ENCODE data around the gene EML1. TPM values are rescaled to one million over a fixed set of nuclear protein-coding genes. Genes with fewer than 3 reads are reported as not detected.
"Not testable (repeated sequence)": the region's sequence is repeated elsewhere in the genome, so short reads cannot be mapped to it uniquely, and the experiment has no call there.

The EML1 gene
- polyA plus RNA-seq, 3 donors from 2014 or later = not detected

DNA sequence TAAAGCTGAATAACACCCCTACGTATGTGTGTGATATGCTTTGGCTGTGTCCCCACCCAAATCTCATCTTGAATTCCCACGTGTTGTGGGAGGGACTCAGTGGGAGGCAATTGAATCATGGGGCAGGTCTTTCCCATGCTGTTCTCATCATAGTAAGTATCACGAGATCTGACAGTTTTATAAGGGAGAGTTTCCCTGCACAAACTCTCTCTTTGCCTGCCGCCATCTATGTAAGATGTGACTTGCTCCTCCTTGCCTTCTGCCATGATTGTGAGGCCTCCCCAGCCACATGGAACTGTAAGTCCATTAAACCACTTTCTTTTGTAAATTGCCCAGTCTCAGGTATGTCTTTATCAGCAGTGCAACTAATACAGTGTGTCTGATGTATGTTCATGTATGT, 30.3 kb upstream of the EML1 start:
- not testable (repeated sequence) for H3K27me3 Mint-ChIP-seq (ENCODE audit: low read depth in 3 of 3); H3K27ac Mint-ChIP-seq; H3K4me3 Mint-ChIP-seq; H3K36me3 Mint-ChIP-seq; H3K4me1 Mint-ChIP-seq; H3K9me3 Mint-ChIP-seq; DNase-seq

DNA sequence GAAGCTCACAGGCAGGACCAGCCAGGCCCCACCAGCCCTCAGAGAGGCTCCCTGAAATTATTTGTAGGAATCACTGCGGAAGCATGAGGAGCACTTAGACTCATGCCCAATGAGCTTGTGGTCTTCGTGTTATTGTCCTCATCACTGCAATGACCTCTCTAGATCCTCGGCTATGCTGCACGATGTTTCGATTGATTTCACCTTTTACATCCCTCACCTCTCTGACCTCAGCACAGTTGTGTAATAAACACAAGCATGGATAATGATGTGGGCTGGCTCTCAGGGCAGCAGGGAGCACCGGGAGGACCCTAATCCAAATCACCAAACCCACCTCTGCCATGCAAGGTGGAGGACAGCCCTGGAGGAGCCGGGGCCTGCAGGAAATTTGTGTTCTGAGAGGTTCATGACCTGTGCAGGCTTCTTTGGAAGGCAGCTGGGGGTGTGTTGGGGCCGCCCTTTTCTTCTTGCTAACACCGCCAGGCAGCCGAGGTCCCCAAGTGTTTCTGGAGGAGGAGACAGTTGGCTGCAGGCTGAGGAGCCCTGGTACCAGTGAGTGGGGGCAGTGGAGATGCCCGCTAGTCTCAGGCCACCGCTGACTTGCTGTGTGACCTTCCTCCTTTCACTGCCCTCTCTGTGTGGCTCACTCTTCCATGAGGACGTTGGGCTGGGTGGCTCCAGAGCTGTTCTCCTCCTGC, 29.5 kb upstream of the EML1 start:
- Mint-ChIP-seq H3K4me1 (no peaks in the 10 kb centered on the region), H3K27ac (no peak overlapping the region), H3K9me3 (no peaks in the 10 kb centered on the region), H3K27me3 (ENCODE audit: low read depth in 3 of 3) (peaks cover 4 to 10% (median 4%) of the 10 kb centered on the region in 3 donors), H3K4me3 (no peak overlapping the region), H3K36me3 (no peaks in the 10 kb centered on the region)
- no peak for DNase-seq

DNA sequence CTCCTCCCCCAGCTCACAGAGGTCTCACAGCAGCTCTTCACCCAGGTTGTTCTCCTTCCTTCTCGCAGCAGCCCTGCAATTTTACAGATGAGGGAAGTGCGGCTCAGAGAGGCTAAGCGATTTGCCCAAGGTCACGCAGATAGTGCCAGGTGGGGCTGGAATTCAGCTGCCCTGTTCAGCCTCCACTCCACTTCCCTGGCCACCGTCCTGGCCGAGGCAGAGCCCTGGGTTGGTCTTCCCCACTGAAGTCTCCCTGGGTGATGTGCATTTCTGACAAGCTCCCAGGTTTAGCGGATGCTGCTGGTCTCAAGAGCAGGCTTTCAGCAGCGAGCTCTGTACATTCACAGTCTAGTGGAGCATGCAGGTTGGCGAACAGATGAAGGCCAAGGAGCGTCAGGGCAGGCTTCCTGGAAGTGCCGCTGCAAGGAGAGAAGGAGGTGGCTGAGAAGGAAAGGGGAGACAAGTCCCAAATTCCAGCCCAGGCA, 28.9 kb upstream of the EML1 start:
- Mint-ChIP-seq H3K27ac (no peak overlapping the region), H3K4me1 (no peaks in the 10 kb centered on the region), H3K27me3 (ENCODE audit: low read depth in 3 of 3) (peaks cover 4 to 10% (median 4%) of the 10 kb centered on the region in 3 donors), H3K9me3 (no peaks in the 10 kb centered on the region), H3K36me3 (no peaks in the 10 kb centered on the region), H3K4me3 (no peak overlapping the region)
- no peak for DNase-seq

DNA sequence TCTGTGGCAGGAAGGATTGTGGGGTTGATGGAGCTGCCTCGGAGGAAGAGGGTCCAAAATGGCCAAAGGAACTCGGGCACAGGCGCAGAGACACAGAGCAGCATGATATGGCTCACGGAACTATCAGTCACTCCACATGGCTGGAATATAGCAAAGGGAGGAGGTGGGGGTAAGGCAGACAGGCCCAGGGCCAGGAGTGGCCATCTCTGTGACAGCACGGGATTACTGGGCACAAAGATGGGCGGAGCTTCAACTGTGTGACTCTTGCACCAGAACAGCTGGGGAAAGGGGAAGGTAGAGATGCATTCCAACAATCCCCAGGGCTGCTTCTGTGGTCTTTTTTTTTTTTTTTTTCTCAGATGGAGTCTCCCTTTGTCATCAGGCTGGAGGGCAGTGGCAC, 24.8 kb upstream of the EML1 start:
- no peak for DNase-seq
- Mint-ChIP-seq H3K4me3 (no peak overlapping the region), H3K9me3 (no peaks in the 10 kb centered on the region), H3K27ac (no peak overlapping the region), H3K27me3 (ENCODE audit: low read depth in 3 of 3) (peaks cover 2 to 11% (median 4%) of the 10 kb centered on the region in 3 donors), H3K4me1 (no peaks in the 10 kb centered on the region), H3K36me3 (no peaks in the 10 kb centered on the region)

DNA sequence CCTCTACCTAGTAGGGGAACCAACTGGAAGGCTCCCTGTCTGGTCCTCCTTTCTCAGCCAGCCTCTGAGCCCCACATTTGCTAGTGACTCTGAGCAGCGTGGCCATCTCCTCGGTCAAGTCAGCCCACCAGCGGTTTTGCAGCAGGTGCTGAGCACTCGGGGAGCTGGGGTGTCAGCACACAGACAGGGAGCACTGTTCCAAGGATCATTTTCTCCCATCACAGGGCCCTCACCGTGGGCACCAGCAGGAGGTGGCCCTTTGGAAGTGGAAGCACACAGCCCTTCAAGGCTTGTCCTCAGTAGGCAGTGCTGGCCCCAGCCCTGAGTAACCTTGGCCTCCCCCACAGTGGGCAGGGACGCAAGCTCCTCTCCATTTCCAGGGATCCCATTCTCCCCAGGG, 24.1 kb upstream of the EML1 start:
- Mint-ChIP-seq H3K4me3 (no peak overlapping the region), H3K36me3 (no peaks in the 10 kb centered on the region)
- no peak for DNase-seq

DNA sequence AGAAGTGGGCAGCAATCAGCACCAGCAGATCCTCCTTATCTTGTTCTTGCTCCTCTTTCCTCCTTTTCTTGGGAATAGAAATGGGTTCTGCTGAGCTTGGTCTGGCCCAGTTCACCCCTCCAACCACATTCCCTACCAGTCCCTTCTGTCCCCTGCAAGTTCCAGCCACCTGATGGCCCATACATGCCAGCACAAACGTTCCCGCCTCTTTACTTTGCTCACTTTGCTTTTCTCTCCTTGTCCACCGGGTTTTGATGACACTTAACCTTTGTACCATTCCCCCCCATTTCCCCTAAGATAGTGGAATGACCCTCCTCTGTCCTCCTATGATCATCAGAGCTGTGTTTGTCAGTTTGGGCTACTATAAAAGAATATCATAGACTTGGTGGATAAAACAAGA, 23.4 kb upstream of the EML1 start:
- H3K27ac Mint-ChIP-seq = no peak overlapping the region
- H3K27me3 Mint-ChIP-seq (ENCODE audit: low read depth in 3 of 3) = peaks cover 2 to 15% (median 2%) of the 10 kb centered on the region in 3 donors
- H3K9me3 Mint-ChIP-seq = no peaks in the 10 kb centered on the region
- no peak for DNase-seq
- no peak overlapping the region for H3K4me3 Mint-ChIP-seq
- no peaks in the 10 kb centered on the region for H3K36me3 Mint-ChIP-seq
- no peaks in the 10 kb centered on the region for H3K4me1 Mint-ChIP-seq

More for the DNA sequence above, 24.1 kb upstream of the EML1 start:
- H3K27ac Mint-ChIP-seq = no peak overlapping the region
- peaks cover 2 to 11% (median 4%) of the 10 kb centered on the region in 3 donors for H3K27me3 Mint-ChIP-seq (ENCODE audit: low read depth in 3 of 3)
- H3K9me3 Mint-ChIP-seq = no peaks in the 10 kb centered on the region
- no peaks in the 10 kb centered on the region for H3K4me1 Mint-ChIP-seq

DNA sequence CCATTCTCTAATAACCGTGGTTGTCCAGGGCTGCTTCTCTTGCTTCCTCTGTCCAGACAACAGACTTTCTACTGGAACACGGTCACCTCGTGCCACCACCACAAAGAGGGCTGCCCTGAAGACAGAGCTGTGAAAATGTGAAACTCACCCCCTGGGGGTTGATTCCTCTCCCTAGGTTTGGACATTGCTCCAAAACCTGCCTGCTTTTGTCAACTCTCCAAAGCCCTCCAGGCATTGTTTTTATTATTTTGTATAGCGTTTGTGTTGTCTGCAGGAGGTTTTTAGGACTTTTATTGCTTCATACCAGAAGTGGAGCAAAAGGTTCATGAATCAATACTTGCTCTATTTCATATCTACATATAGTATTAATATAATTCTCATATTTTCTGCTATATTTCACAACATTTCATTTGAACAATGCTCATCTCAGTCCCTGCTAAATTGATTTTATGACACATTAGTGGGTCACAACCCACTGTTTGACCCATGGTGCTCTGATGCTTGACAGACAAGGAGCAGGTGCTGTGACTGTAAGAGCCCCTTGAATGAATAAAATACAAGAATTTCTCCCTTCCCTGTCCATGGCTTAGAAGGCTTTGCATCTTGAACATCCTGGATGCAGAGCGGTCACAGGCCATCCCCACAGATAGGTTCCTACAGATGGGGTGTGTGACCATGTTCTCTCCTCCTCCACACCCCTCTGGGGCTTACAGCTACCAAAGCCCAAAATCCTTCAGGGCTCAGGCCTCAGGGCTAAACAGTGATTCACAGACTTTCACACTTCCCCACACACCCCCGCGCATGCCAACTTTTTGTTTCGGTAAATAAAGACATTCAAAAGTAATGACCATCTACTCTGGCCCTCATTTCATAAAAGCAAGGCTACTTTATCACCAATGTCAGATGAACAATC, 20.6 kb upstream of the EML1 start:
- peaks cover 0 to 3% (median 0%) of the 10 kb centered on the region in 6 donors for H3K9me3 Mint-ChIP-seq
- H3K27ac Mint-ChIP-seq = no peak overlapping the region
- no peak for DNase-seq
- H3K4me3 Mint-ChIP-seq = no peak overlapping the region
- no peaks in the 10 kb centered on the region for H3K36me3 Mint-ChIP-seq
- peaks cover 2 to 18% (median 5%) of the 10 kb centered on the region in 3 donors for H3K27me3 Mint-ChIP-seq (ENCODE audit: low read depth in 3 of 3)
- H3K4me1 Mint-ChIP-seq = no peaks in the 10 kb centered on the region

DNA sequence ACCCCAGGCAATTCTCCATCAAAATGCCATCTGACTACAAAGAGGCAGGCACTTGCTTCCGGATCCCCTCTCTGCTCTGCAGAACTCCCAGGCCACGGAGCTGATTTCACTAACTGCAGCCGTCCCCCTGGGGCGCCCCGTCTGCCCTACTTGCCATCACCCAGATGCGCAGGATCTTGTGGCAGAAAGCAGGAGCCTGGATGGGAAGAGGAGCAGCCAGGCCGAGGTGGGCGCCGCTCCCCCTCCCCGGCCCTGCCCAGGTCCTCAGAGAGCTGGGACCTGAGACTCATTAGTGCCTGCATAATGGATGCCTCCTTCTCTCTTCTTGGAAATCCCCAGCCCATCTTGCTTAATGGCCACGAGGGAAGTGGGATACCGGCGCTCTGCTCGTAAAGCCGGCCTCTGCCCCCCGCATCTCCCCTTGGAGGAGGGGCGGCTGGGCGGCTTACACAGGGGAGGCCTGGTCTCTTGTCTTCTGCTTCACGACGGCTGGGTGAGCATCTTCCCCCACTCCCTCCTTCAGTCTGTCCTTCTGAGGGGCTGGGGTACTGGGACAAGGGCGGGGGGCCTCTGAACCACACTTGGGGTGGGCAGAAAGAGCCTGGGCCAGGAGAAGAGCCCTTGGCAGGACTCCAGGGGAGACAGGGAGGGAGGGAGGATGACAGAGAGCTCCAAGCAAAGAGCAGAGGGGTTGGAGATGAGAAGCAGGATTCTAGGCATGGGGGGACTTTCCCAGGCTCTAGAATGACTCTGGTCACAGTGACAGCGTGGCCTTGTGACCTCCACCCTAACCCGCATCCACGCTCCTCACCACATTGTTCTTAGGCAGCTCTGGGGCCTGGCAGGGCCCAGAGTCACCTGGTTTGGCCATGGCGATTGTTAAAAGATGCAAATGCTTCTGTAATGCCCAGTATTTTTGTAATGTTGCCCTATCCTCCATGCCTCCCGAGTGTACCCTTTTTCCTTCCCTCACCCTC, 19.4 kb upstream of the EML1 start:
- DNase-seq = no peak
- Mint-ChIP-seq H3K27me3 (ENCODE audit: low read depth in 3 of 3) (peaks cover 3 to 17% (median 5%) of the 10 kb centered on the region in 3 donors), H3K27ac (no peak overlapping the region), H3K36me3 (no peaks in the 10 kb centered on the region), H3K4me3 (no peak overlapping the region), H3K9me3 (peaks cover 0 to 3% (median 0%) of the 10 kb centered on the region in 6 donors), H3K4me1 (no peaks in the 10 kb centered on the region)

DNA sequence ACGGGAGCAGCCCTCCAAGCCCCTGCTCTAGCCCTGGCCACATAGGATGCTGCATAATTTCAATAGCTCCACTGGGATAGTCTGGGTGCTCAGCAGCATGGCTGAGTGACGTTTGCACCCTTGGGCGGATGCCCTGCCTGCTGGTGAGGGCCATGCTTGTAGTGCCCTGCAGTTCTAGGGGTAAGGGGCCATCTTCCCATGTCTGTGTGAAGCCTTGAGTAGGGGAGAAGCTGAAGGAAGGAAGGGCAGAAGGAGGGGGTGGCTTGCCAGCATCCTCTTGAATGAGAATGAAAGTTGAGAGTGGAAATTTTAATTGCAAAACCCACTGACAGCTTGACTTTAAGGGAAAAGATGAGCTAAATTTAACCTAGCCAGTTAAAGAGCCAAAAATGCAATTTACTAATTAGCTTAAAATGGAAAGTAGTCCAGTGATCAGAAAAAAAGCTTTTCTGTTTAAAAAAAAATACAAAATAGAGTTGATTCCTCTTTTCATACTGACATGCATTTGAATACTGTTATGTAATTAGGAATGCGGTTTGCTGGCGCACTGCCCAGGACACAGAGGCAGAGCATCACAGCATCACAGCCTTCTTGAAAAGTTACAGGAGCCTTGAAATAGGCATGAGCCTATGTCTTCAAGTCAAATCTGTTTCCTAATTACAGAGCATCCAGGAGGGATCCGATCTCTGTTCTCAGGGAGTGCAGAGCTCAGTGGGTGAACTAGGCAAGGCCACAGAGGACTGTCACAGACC, 18.5 kb upstream of the EML1 start:
- Mint-ChIP-seq H3K27me3 (ENCODE audit: low read depth in 3 of 3) (peaks cover 3 to 17% (median 6%) of the 10 kb centered on the region in 3 donors), H3K27ac (no peak overlapping the region), H3K9me3 (peaks cover 0 to 3% (median under 1%) of the 10 kb centered on the region in 6 donors), H3K36me3 (peaks cover 0 to 4% (median 0%) of the 10 kb centered on the region in 3 donors), H3K4me3 (no peak overlapping the region), H3K4me1 (no peaks in the 10 kb centered on the region)
- no peak for DNase-seq

DNA sequence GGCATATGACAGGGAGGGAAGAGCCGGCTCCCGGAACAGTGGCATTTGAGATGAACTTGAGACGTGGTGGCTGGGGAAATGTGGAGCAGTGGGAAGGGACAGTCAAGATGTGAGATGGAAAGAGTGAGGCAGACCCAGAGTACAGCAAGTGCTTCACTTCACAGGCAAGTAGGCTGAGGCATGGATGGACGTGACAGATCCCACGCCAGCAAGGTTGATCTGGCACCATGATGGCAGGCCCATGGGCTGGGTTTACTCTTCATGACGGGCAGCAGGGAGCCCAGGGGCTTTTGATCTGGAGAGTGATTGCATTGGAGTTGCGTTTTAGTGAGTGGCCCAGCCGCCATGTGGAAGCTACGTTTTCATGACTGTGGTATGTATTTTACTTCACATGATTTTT, 17.9 kb upstream of the EML1 start:
- Mint-ChIP-seq H3K27me3 (ENCODE audit: low read depth in 3 of 3) (peaks cover 3 to 17% (median 6%) of the 10 kb centered on the region in 3 donors), H3K4me3 (no peak overlapping the region), H3K9me3 (peaks cover 0 to 3% (median under 1%) of the 10 kb centered on the region in 6 donors), H3K27ac (no peak overlapping the region), H3K4me1 (no peaks in the 10 kb centered on the region), H3K36me3 (peaks cover 0 to 4% (median 0%) of the 10 kb centered on the region in 3 donors)
- no peak for DNase-seq

DNA sequence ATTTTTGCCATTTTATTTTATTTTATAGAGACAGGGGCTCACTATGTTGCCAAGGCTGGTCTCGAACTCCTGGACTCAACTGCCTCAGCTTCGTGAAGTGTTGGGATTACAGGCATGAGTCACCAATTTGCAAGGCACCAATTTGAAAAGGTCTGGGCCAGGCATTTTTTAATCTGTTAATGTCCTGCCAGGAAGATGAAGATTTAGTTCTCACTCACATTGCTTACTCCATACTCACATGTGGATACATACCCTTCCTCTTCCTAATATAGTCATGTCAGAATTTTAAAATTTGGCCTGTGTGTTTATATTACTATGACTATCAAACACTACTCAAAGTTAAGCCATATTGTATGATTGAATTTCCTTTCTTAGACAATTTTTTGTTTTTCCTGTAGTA, 15.3 kb upstream of the EML1 start:
- no peak overlapping the region for H3K27ac Mint-ChIP-seq
- DNase-seq = no peak
- H3K9me3 Mint-ChIP-seq = peaks cover 0 to 3% (median under 1%) of the 10 kb centered on the region in 6 donors
- H3K36me3 Mint-ChIP-seq = peaks cover 0 to 4% (median 0%) of the 10 kb centered on the region in 3 donors
- peaks cover 8 to 15% (median 9%) of the 10 kb centered on the region in 3 donors for H3K27me3 Mint-ChIP-seq (ENCODE audit: low read depth in 3 of 3)
- H3K4me3 Mint-ChIP-seq = no peak overlapping the region
- no peaks in the 10 kb centered on the region for H3K4me1 Mint-ChIP-seq

DNA sequence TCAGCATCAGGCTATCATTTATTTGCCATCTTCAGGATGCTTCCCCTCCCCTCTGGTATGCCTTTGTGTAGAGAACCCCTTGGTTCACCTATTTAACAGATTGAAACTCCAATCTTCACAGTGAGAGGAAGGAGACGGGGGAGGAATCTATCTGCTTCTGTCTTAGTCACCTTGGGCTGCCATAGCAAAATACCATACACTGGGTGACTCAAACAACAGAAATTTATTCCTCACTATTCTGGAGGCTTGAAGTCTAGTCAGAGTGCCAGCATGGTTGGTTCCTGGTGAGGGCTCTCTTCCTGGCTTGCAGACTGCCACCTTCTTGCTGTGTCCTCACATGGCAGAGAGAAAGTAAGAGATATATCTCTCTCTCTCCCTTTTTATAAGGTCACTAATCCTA, 13.5 kb upstream of the EML1 start:
- peaks cover 8 to 10% (median 9%) of the 10 kb centered on the region in 3 donors for H3K27me3 Mint-ChIP-seq (ENCODE audit: low read depth in 3 of 3)
- H3K4me3 Mint-ChIP-seq = no peak overlapping the region
- peaks cover 0 to 4% (median 0%) of the 10 kb centered on the region in 3 donors for H3K36me3 Mint-ChIP-seq
- DNase-seq = no peak
- no peaks in the 10 kb centered on the region for H3K4me1 Mint-ChIP-seq
- no peak overlapping the region for H3K27ac Mint-ChIP-seq
- H3K9me3 Mint-ChIP-seq = peaks cover 0 to 3% (median under 1%) of the 10 kb centered on the region in 6 donors

Measured in immature natural killer cell (primary cell).